Duodenal mucosa (tissue), 2 donors: ENCODE data around the gene NOL4L.

Source experiments
- H3K27ac ChIP-seq: one replicate; pipeline ENCODE4 v1.7.0; 2013; ENCODE audit warnings: low read depth, low read length
- H3K27me3 ChIP-seq, 2 donors: one replicate each; pipeline ENCODE4 v1.7.0; 2013; ENCODE audit warnings: low read length in 2 of 2, control low read depth in 1 of 2; ENCODE audit not compliant: insufficient read depth in 2 of 2, control insufficient read depth in 1 of 2
- H3K36me3 ChIP-seq, 2 donors: one replicate each; pipeline ENCODE4 v1.7.0; 2013; ENCODE audit warnings: low read length in 2 of 2, control low read depth in 1 of 2; ENCODE audit not compliant: insufficient read depth in 2 of 2, control insufficient read depth in 1 of 2
- H3K4me1 ChIP-seq, 2 donors: one replicate each; pipeline ENCODE4 v1.7.0; 2013; ENCODE audit warnings: low read length in 2 of 2, control low read depth in 1 of 2; ENCODE audit not compliant: insufficient read depth in 2 of 2, control insufficient read depth in 1 of 2
- H3K4me3 ChIP-seq, 2 donors: one replicate each; pipeline ENCODE4 v1.7.0; 2013; ENCODE audit warnings: low read length in 2 of 2, low read depth in 1 of 2
- H3K9ac ChIP-seq, 2 donors: one replicate each; pipeline ENCODE4 v1.7.0; 2013; ENCODE audit warnings: low read length in 2 of 2, low read depth in 1 of 2
- H3K9me3 ChIP-seq, 2 donors: one replicate each; pipeline ENCODE4 v1.7.0; 2013; ENCODE audit warnings: low read length in 2 of 2, control low read depth in 1 of 2; ENCODE audit not compliant: control insufficient read depth in 1 of 2

The NOL4L gene

DNA sequence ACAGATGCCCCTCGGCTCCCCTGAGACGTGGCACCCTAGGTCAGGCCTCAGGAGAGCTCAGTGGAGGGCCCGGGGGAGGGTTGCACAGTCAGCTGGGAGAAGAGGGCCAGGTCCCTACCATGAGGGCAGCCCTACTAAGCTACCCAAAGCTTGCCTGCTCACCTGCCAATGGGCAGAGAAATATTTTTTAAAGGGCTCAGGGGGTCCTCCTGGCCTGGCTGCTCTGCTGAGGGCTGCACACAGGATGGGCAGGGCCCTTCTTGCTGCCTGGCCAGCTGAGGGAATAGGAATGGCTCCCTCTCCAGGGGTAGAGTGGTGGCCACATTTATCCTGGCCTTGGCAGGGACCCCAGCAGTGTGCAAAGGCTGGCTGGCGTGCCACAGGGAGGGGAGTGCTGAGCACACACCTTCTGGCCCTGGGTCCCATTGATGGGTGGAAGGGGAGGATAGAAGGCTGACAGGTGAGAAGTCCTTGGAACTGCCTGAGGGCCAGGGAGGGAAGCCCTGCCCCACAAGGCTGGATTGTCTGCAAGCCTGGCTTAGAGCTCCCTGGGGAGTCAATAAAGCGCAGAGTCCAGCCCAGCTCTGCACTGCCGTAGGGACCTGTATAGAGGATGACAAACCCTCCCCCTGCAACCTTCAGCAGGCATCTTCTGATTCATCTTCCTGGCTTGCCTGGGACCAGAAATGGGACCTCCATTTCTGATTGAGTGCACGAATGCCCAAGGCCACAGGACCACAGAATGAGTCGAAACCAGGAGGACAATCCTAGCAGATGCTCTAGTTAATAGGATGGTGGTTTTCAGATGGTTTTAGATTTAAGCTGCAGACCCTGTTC lies 62.1 kb downstream of the NOL4L start:
- no peak overlapping the region for H3K9ac ChIP-seq
- no peak overlapping the region for H3K27ac ChIP-seq

DNA sequence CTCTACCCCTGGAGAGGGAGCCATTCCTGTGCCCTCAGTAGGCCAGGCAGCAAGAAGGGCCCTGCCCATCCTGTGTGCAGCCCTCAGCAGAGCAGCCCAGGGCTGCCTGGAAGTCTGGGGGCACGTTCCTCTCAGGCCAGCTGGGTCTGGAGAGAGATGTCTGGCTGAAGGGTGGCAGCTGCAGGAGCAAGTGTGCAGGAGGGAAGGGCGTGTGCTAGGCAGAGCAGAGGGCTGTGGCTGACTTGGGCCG lies 62.7 kb downstream of the NOL4L start:
- H3K36me3 ChIP-seq, result no peaks in the 10 kb centered on the region
- no peaks in the 10 kb centered on the region for H3K9me3 ChIP-seq
- peaks cover 6 to 14% of the 10 kb centered on the region in 2 donors for H3K4me1 ChIP-seq
- H3K27me3 ChIP-seq, result no peaks in the 10 kb centered on the region
- H3K27ac ChIP-seq, result no peak overlapping the region
- no peak overlapping the region for H3K4me3 ChIP-seq
- H3K9ac ChIP-seq, result no peak overlapping the region

More for the DNA sequence above, 62.1 kb downstream of the NOL4L start:
- Histone ChIP-seq H3K27me3 (no peaks in the 10 kb centered on the region), H3K4me3 (no peak overlapping the region), H3K9me3 (no peaks in the 10 kb centered on the region), H3K36me3 (no peaks in the 10 kb centered on the region), H3K4me1 (peaks cover 6 to 14% of the 10 kb centered on the region in 2 donors)

DNA sequence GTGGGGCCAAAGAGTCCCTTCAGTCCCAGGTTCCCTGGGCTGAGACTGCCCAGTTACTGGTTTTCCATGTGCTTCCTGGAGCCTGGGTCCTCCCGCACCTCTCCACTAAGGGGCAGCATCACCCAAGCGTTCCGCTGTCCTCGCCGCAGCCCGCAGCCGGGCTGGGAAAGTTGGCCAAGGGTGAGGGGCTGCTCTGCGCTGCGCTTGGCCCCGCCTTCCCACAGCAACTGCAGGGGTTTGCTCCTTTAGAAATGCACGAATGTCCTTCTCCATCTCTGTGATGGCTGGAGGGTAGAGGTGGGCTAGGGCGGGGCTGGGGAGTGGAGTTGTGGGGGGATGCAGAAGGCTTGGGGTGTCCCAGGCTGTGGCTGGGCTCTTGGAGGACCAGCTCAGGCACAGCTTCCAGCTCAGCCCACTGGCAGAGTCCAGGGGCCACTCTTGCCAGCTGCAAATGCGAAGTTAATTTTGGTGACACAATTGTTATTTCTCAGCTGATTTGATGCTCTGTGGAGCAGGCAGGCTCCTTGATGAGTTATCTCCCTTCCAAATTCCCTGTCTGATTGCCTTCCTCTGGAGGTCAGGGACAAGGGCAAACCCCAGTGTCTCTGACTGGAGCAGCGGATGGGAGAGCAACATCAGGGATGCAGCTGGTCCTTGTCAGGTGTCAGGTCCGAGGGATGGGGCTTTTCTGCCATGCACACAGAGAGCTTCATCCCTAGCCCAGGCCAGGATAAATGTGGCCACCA lies 63.2 kb downstream of the NOL4L start:
- H3K4me1 ChIP-seq, result peaks cover 6 to 14% of the 10 kb centered on the region in 2 donors
- no peak overlapping the region for H3K27ac ChIP-seq
- no peaks in the 10 kb centered on the region for H3K27me3 ChIP-seq
- no peaks in the 10 kb centered on the region for H3K36me3 ChIP-seq
- H3K9ac ChIP-seq, result no peak overlapping the region
- H3K9me3 ChIP-seq, result no peaks in the 10 kb centered on the region
- no peak overlapping the region for H3K4me3 ChIP-seq

DNA sequence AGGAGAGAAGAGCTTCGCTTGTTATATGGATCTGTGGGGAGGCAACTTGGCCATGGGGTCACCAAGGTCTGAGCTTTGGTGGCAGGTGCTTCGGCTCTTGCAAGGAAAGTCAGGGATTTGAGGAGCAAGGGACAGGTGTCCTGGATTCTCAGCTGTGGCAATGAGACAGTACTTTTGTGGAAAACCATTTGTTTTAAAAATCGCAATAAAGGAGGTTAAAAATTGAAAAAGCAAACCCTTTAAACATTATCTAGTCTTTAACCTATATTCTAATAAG lies 64.3 kb downstream of the NOL4L start:
- Histone ChIP-seq H3K36me3 (no peaks in the 10 kb centered on the region), H3K9me3 (no peaks in the 10 kb centered on the region), H3K4me1 (peaks cover 6 to 14% of the 10 kb centered on the region in 2 donors), H3K9ac (no peak overlapping the region), H3K4me3 (no peak overlapping the region), H3K27ac (no peak overlapping the region), H3K27me3 (no peaks in the 10 kb centered on the region)

DNA sequence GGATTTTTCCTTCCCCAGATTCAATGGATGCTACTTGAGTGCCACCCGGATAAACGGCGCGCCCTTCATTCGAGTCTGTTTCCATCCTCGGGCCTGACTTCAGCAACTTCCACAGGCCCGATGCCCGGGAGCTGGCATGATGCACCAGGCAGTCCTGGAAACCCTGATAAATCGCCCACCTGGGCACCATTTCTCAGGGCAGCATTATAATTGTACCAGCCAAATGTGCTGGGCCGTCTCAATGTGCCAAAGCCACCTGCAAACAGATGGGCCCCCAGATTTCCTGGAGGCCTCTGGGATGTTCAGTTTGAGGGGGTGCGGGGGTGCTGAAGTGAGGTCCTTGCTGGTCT lies 65.8 kb downstream of the NOL4L start:
- H3K9me3 ChIP-seq, result no peaks in the 10 kb centered on the region
- peaks cover 0 to 9% of the 10 kb centered on the region in 2 donors for H3K4me1 ChIP-seq
- H3K9ac ChIP-seq, result no peak overlapping the region
- H3K36me3 ChIP-seq, result no peaks in the 10 kb centered on the region
- no peaks in the 10 kb centered on the region for H3K27me3 ChIP-seq
- H3K27ac ChIP-seq, result no peak overlapping the region
- no peak overlapping the region for H3K4me3 ChIP-seq

DNA sequence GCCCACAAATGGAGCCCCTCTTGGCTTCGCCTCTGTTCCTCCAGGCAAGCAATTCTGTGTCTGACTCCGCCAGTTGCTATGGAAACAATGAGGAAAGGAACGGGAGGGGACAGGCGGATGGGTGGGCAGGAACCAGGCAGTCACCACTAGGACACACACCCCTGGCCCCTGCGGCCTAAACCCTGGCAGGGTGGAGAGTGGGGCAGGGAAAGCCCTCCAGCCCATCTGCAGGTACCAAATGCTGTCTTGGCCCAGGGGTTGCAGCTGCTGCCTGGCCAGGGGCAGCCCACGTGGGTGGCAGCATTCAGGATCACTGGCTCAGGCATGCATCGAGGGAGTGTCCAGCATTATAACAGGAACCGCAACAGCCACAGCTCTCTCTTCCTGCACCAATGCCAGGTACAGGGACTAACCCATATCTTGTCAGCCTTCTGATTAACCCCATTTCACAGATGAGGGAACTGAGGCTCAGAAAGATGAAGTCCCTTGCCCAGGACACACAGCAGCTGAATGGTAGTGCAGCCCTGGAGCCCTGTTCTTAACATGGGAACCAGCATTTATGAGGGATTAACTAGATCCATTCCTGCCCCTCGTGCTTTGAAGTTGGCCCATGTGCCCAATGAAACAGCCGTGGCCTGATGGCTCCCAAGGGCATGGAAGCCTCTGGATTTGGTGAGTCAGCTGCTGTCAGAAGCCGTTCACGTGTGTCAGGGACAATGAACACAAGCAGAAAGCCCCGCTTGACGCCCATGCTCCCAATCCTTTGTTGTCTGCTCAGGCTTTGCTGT lies 66.3 kb downstream of the NOL4L start:
- Histone ChIP-seq H3K9me3 (no peaks in the 10 kb centered on the region), H3K4me1 (peaks cover 0 to 9% of the 10 kb centered on the region in 2 donors)

DNA sequence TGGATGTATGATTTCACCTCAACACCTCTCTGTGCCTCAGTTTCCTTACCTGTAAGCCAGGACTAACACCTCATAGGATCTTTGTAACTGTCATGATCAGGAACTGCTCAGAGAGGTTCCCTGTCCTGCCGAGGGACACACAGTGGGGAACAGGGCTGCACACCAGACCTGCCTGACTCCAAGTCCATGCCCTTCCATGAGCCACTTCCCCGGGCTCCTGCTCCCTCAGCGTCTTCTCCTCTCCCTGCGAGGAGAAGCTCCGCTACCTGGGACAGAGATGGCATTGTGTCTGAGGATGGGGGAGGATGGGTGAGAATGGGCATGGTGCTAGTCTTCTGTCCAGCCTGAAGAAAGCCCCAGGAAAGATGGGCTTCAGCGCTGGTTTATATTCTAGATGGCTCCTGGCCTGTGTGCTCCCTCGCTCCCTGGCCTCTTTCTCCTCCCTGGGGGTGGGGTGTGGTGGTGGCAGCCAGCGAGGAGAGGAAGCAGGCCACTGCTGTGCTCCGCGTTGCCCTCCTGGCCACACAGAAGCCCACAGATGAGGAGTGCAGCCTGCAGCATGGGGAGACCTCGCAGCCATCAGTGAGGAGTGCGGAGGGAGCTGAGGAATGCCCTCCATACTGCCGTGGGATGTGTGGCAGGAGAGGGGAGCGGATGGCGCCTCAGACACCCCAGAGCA lies 67.1 kb downstream of the NOL4L start:
- Histone ChIP-seq H3K27ac (no peak overlapping the region), H3K9me3 (no peaks in the 10 kb centered on the region), H3K4me3 (no peak overlapping the region), H3K27me3 (no peaks in the 10 kb centered on the region), H3K4me1 (peaks cover 0 to 9% of the 10 kb centered on the region in 2 donors), H3K36me3 (no peaks in the 10 kb centered on the region), H3K9ac (no peak overlapping the region)

More for the DNA sequence above, 66.3 kb downstream of the NOL4L start:
- Histone ChIP-seq H3K4me3 (no peak overlapping the region), H3K36me3 (no peaks in the 10 kb centered on the region), H3K27ac (no peak overlapping the region), H3K9ac (no peak overlapping the region), H3K27me3 (no peaks in the 10 kb centered on the region)

DNA sequence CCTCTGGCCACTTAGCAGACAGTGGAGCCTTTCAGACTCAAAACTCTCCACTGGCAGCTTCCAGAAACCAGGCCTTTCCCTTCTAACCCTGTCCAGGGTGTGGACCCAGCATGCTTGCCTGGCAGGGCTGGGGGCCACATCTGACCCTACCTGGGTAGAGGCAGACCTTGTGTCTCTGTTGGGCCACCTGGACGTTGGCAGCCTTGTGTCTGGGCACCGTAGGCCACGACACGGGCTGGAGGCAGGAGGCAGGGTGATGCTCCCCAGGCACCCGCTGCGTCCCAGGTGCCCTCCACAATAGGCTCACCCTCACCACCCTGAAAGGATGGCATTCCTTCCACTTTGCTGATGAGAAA lies 67.6 kb downstream of the NOL4L start:
- Histone ChIP-seq H3K4me3 (no peak overlapping the region), H3K9ac (no peak overlapping the region), H3K4me1 (peaks cover 0 to 9% of the 10 kb centered on the region in 2 donors), H3K27ac (no peak overlapping the region), H3K9me3 (no peaks in the 10 kb centered on the region), H3K27me3 (no peaks in the 10 kb centered on the region), H3K36me3 (no peaks in the 10 kb centered on the region)

DNA sequence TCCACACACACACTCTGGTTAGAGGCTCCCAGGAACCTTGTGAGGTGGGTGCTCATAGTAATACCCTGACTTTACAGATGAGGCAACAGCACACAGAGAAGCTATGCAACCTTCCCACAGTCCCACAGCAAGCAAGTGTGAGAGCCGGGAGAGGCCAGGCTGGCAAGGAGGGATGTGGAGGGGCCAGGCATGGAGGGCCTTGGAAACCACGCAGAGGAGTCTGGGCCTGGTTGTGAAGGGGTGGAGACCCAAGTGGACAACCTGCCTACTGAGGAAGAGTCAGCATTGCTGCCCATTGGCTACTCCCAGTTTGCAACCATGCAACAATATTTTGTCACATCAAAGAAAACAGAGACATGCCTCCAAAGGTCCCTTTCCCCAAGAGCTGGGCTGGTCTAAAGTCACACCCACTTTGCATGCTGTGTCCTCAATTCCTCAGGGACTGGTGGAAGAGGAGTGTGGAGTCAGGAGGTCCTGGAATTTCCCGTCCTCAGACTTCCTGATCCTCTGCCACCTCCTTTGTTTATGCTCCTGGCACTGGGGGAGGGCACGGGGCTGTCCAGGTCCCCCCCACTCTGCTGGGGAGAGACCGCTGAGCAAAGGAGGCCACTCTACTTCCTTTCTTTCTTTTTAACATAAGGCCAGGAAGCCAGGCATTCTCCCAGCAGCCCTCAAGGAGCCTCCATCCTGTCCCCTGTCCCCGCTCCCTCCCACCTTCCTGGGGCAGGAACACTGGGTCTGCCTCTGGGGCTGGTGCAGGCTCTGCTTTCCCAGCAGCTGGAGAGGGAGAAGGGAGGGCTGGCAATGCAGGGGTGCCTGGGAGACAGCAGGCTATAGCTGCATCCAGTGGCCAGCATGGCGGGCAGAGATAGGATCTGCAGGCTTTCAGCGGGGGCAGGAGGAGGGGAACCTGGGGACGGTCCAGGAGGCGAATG lies 68.3 kb downstream of the NOL4L start:
- H3K36me3 ChIP-seq, result no peaks in the 10 kb centered on the region
- peaks cover 0 to 4% of the 10 kb centered on the region in 2 donors for H3K4me1 ChIP-seq
- no peak overlapping the region for H3K9ac ChIP-seq
- H3K27me3 ChIP-seq, result no peaks in the 10 kb centered on the region
- no peak overlapping the region for H3K27ac ChIP-seq
- no peaks in the 10 kb centered on the region for H3K9me3 ChIP-seq
- no peak overlapping the region for H3K4me3 ChIP-seq
